NOMO-1 treated with dmso at 0.1 percent for 144 hours (cell line): ENCODE measurements around the gene LDLRAD3.
"Not testable (repeated sequence)": the region's sequence is repeated elsewhere in the genome, so short reads cannot be mapped to it uniquely, and the experiment has no call there.

Source experiments
- DNase-seq: peaks from one replicate; lab custom pipeline; 2025; ENCODE audit not compliant: unreplicated experiment; lab: John Stamatoyannopoulos, UW

LDLRAD3 gene

GRCh38 chr11:35943713-35944502 is at the start of gene LDLRAD3:
Gene LDLRAD3 (plus strand): TSS chr11:35944062. CDS start chr11:35944099, 37 bp downstream.
- DNase-seq, result peak; percentile 35

GRCh38 chr11:35897019-35897418 is 46.8 kb upstream of the LDLRAD3 start:
- no peak for DNase-seq

- DNase-seq, result no peak
Measured at GRCh38 chr11:35902961-35903360, 40.9 kb upstream of the LDLRAD3 start.

GRCh38 chr11:35905646-35906276 is 38.1 kb upstream of the LDLRAD3 start:
- no peak for DNase-seq

GRCh38 chr11:35906277-35906661 is 37.6 kb upstream of the LDLRAD3 start:
- DNase-seq, result no peak

- no peak for DNase-seq
Measured at GRCh38 chr11:35906681-35907080, 37.2 kb upstream of the LDLRAD3 start.

- DNase-seq, result peak; percentile 77
Measured at GRCh38 chr11:35907648-35908431, 36.0 kb upstream of the LDLRAD3 start.

- DNase-seq, result not testable (repeated sequence)
Measured at GRCh38 chr11:35908432-35908771, 35.5 kb upstream of the LDLRAD3 start.

GRCh38 chr11:35909511-35910265 is 34.2 kb upstream of the LDLRAD3 start:
- no peak for DNase-seq

- DNase-seq, result no peak
Measured at GRCh38 chr11:35911013-35911412, 32.8 kb upstream of the LDLRAD3 start.

- no peak for DNase-seq
Measured at GRCh38 chr11:35911616-35912165, 32.2 kb upstream of the LDLRAD3 start.

GRCh38 chr11:35912436-35912835 is 31.4 kb upstream of the LDLRAD3 start:
- DNase-seq, result not testable (repeated sequence)

- DNase-seq, result no peak
Measured at GRCh38 chr11:35912883-35913624, 30.8 kb upstream of the LDLRAD3 start.

GRCh38 chr11:35914816-35915215 is 29.0 kb upstream of the LDLRAD3 start:
- no peak for DNase-seq

GRCh38 chr11:35916270-35916669 is 27.6 kb upstream of the LDLRAD3 start:
- no peak for DNase-seq

- no peak for DNase-seq
Measured at GRCh38 chr11:35917676-35918075, 26.2 kb upstream of the LDLRAD3 start.

- no peak for DNase-seq
Measured at GRCh38 chr11:35918716-35919115, 25.1 kb upstream of the LDLRAD3 start.

- no peak for DNase-seq
Measured at GRCh38 chr11:35919244-35919643, 24.6 kb upstream of the LDLRAD3 start.

- DNase-seq, result no peak
Measured at GRCh38 chr11:35923452-35923851, 20.4 kb upstream of the LDLRAD3 start.

GRCh38 chr11:35924811-35925210 is 19.1 kb upstream of the LDLRAD3 start:
- DNase-seq, result no peak
